Heart left ventricle (tissue), 13 donors: ENCODE data around the gene SCAND1.

Experiments used
- CTCF ChIP-seq, 12 donors: fragments of 200-600 bp; sonication (generic) in 4 of 12; IDR thresholded peaks; one replicate each; pipeline versions ENCODE4 v1.5.0 to v1.8.0; 2018 to 2022; ENCODE audit warnings: antibody characterized with exemption in 12 of 12, mild to moderate bottlenecking in 5 of 12
- POLR2A ChIP-seq, 2 donors: fragments of 450-650 bp; IDR thresholded peaks; one replicate each; pipeline ENCODE4 v1.6.1; 2017; ENCODE audit warnings: antibody characterized with exemption in 2 of 2, mild to moderate bottlenecking in 2 of 2, moderate library complexity in 2 of 2
- donor health status: ischemic (EF 13 %, LVEDD 7.1; RV severe dilation, severe dysfunction).
- donor health status: DM: no; HTN: yes; CAD: no.
- donor health status: DM: no; HTN: no; CAD: no.
- donor health status: ischemic (EF 25% LVEDD 6.9; RV normal size, moderate dysfunction).
- donor health status: ischemic (EF 25% LVEDD 5.7; RV mildly dilated, moderate dysfunction).
- donor health status: ischemic (EF 35%, LVEDD 5.7; RV mildly dilated, moderate dysfunction).
- donor health status: nonischemic (EF 11% LVEDD 7.7; RV severe dilation, severe dysfunction).
- donor health status: DM: yes; HTN: yes; CAD: no.
- donor health status: PGD.
- donor health status: ischemic (EF 29% LVEDD 5.4; RV normal size, mild dysfunction).
- donor health status: nonischemic (EF 23%, LVEDD 6.1; RV moderate dilation, normal function).

GRCh38 chr20:35929301-35929700 is 25.0 kb downstream of the SCAND1 start:
- no peak for TF ChIP-seq POLR2A (IDR thresholded peaks at IDR 0.05)
- no peak for TF ChIP-seq CTCF (IDR thresholded peaks at IDR 0.05)
